Measurements from ENCODE around the gene LIPG.

- no peak for TF ChIP-seq POLR2A (IDR thresholded peaks at IDR 0.05; ENCODE audit: low read depth)
- no peak for TF ChIP-seq POLR2AphosphoS5 (IDR thresholded peaks at IDR 0.05)
These were observed 85.8 kb downstream of the LIPG start for GRCh38 chr18:49647496-49648168.

Measured in esophagus muscularis mucosa (tissue), 2 donors.